ENCODE measurements around the gene DGKB.

DNA sequence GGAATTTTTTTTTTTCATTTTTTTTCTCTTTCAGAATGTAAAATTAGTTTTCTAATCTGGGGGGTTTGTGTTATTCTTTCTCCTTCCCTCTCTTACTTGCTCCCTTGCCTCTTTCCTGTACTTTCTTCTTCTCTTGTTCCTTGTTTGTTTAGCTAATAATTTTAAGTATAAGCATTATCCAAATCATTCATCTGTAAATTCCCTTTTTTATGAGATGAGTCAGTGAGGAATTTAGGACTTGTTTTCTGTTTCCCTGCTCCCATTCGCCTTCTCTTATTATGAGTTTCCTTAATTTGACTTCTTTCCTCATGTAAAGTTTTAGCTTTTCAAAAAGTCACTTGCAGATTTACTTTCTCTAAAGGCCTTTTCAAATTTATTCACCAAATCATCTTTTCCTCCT is 758.4 kb downstream of the DGKB start:
- TF ChIP-seq POLR2AphosphoS5 (IDR thresholded peaks at IDR 0.05) = no peak
- TF ChIP-seq, protein P1, sequence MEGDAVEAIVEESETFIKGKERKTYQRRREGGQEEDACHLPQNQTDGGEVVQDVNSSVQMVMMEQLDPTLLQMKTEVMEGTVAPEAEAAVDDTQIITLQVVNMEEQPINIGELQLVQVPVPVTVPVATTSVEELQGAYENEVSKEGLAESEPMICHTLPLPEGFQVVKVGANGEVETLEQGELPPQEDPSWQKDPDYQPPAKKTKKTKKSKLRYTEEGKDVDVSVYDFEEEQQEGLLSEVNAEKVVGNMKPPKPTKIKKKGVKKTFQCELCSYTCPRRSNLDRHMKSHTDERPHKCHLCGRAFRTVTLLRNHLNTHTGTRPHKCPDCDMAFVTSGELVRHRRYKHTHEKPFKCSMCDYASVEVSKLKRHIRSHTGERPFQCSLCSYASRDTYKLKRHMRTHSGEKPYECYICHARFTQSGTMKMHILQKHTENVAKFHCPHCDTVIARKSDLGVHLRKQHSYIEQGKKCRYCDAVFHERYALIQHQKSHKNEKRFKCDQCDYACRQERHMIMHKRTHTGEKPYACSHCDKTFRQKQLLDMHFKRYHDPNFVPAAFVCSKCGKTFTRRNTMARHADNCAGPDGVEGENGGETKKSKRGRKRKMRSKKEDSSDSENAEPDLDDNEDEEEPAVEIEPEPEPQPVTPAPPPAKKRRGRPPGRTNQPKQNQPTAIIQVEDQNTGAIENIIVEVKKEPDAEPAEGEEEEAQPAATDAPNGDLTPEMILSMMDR (IDR thresholded peaks at IDR 0.05) = no peak

Measured in stomach (tissue), 4 donors.